ENCODE measurements around the gene NCKAP5.

Gene NCKAP5

DNA sequence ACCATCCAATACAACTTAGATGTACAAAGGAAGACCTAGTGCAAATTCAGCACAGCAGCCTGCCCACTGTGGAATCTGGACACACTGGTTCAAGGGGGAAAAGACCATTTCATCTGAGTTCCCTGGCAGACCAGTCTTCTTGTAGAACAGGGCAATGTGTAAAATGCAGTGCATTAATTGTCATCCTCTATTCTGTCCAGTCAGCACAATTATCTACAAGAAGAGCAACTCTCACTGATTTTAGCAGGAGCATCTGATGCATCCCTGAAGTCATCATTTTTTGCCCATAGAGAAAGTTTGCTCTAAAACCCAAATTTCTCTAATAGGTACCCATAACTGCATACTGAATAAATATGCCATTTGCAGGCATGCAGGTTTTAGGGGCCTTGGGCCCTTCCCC, 816.4 kb downstream of the NCKAP5 start:
- DNase-seq (ENCODE audit: low read depth): no peak
- H3K4me3 ChIP-seq (ENCODE audit: low read depth, low read length): no peak overlapping the region
- TF ChIP-seq MYC (IDR thresholded peaks at IDR 0.05; ENCODE audit: low read depth, low read length) (no peak), POLR2A (IDR thresholded peaks at IDR 0.05; ENCODE audit: extremely low read depth, insufficient read length) (no peak)
- TF ChIP-seq, protein P1, sequence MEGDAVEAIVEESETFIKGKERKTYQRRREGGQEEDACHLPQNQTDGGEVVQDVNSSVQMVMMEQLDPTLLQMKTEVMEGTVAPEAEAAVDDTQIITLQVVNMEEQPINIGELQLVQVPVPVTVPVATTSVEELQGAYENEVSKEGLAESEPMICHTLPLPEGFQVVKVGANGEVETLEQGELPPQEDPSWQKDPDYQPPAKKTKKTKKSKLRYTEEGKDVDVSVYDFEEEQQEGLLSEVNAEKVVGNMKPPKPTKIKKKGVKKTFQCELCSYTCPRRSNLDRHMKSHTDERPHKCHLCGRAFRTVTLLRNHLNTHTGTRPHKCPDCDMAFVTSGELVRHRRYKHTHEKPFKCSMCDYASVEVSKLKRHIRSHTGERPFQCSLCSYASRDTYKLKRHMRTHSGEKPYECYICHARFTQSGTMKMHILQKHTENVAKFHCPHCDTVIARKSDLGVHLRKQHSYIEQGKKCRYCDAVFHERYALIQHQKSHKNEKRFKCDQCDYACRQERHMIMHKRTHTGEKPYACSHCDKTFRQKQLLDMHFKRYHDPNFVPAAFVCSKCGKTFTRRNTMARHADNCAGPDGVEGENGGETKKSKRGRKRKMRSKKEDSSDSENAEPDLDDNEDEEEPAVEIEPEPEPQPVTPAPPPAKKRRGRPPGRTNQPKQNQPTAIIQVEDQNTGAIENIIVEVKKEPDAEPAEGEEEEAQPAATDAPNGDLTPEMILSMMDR (IDR thresholded peaks at IDR 0.05; ENCODE audit: low read depth, low read length): no peak
- TF ChIP-seq, protein P2, sequence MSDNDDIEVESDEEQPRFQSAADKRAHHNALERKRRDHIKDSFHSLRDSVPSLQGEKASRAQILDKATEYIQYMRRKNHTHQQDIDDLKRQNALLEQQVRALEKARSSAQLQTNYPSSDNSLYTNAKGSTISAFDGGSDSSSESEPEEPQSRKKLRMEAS (IDR thresholded peaks at IDR 0.05; ENCODE audit: low read depth, low read length): no peak

GRCh38 chr2:132750606-132751005, 817.7 kb downstream of the NCKAP5 start:
- DNase-seq (ENCODE audit: low read depth): no peak
- no peak overlapping the region for H3K4me3 ChIP-seq (ENCODE audit: low read depth, low read length)
- TF ChIP-seq, protein P2 (IDR thresholded peaks at IDR 0.05; ENCODE audit: low read depth, low read length): no peak
- TF ChIP-seq POLR2A (IDR thresholded peaks at IDR 0.05; ENCODE audit: extremely low read depth, insufficient read length) (no peak), MYC (IDR thresholded peaks at IDR 0.05; ENCODE audit: low read depth, low read length) (no peak)

DNA sequence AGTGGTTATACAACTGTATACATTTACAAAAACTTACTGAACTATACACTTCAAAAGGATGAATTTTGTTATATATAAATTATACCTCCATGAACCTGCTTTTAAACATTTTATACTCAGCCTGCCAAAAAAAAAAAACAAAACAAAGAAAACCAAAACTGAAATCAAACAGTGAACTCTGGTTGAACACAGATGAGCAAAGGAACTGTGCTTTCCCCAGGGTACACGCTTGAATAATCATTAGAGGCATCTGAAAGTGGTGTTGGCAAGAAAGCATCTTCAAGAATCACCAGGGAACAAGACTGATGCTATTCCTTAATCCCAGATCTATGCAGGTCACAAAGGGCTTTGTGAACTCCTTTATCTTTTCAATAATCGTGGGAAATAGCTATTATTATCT, 821.2 kb downstream of the NCKAP5 start:
- DNase-seq (ENCODE audit: low read depth): no peak
- no peak for TF ChIP-seq POLR2A (IDR thresholded peaks at IDR 0.05; ENCODE audit: extremely low read depth, insufficient read length)
- no peak for TF ChIP-seq MYC (IDR thresholded peaks at IDR 0.05; ENCODE audit: low read depth, low read length)
- TF ChIP-seq, protein P2 (IDR thresholded peaks at IDR 0.05; ENCODE audit: low read depth, low read length): no peak
- no peak overlapping the region for H3K4me3 ChIP-seq (ENCODE audit: low read depth, low read length)

- TF ChIP-seq POLR2A (IDR thresholded peaks at IDR 0.05; ENCODE audit: extremely low read depth, insufficient read length) (no peak), MYC (IDR thresholded peaks at IDR 0.05; ENCODE audit: low read depth, low read length) (no peak)
- TF ChIP-seq, protein P1 (IDR thresholded peaks at IDR 0.05; ENCODE audit: low read depth, low read length): no peak
- TF ChIP-seq, protein P2 (IDR thresholded peaks at IDR 0.05; ENCODE audit: low read depth, low read length): no peak
- DNase-seq (ENCODE audit: low read depth): no peak
- no peak overlapping the region for H3K4me3 ChIP-seq (ENCODE audit: low read depth, low read length)
Observed at GRCh38 chr2:132741754-132742153, 826.5 kb downstream of the NCKAP5 start.

DNA sequence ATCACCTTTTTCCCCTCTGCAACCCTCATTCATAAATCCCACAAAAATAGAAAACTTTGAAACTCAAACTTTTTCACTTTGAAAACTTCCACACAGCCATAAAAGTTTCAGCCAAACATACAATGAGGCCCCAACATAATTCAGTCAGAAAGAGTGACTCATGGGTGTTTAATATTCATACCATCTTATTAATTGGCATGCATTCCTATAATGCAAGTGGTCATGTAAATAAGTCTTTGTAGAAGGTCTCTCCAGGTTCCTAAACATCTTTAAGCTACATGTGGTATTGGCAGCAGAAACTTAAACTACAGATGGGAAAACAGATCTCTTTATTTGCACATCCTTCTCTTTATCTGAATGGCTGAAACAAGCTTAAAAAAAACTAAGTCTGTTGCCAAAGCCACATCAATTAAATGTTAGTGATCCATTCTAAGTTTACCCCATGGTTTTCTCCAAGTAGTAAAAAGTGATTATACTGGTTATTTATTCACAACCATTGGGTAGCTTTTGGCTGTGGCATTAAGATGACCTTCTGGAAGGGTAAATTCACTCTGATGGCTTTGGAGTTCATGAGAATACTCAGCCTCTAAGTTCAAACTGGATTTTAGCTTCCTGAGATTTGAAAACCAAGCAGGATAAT, 828.1 kb downstream of the NCKAP5 start:
- TF ChIP-seq, protein P1 (IDR thresholded peaks at IDR 0.05; ENCODE audit: low read depth, low read length): no peak
- H3K4me3 ChIP-seq (ENCODE audit: low read depth, low read length): no peak overlapping the region
- DNase-seq (ENCODE audit: low read depth): no peak

GRCh38 chr2:132738223-132738622, 830.0 kb downstream of the NCKAP5 start:
- TF ChIP-seq, protein P2 (IDR thresholded peaks at IDR 0.05; ENCODE audit: low read depth, low read length): no peak
- TF ChIP-seq POLR2A (IDR thresholded peaks at IDR 0.05; ENCODE audit: extremely low read depth, insufficient read length) (no peak), MYC (IDR thresholded peaks at IDR 0.05; ENCODE audit: low read depth, low read length) (no peak)
- TF ChIP-seq, protein P1 (IDR thresholded peaks at IDR 0.05; ENCODE audit: low read depth, low read length): no peak
- no peak for DNase-seq (ENCODE audit: low read depth)
- no peak overlapping the region for H3K4me3 ChIP-seq (ENCODE audit: low read depth, low read length)

- TF ChIP-seq, protein P1 (IDR thresholded peaks at IDR 0.05; ENCODE audit: low read depth, low read length): no peak
- TF ChIP-seq POLR2A (IDR thresholded peaks at IDR 0.05; ENCODE audit: extremely low read depth, insufficient read length): no peak
- TF ChIP-seq, protein P2 (IDR thresholded peaks at IDR 0.05; ENCODE audit: low read depth, low read length): no peak
- no peak for DNase-seq (ENCODE audit: low read depth)
- no peak overlapping the region for H3K4me3 ChIP-seq (ENCODE audit: low read depth, low read length)
Observed at GRCh38 chr2:132736059-132736458, 832.2 kb downstream of the NCKAP5 start.

All from NB4 (cell line).